ENCODE data around the gene CCZ1.
"Not testable (repeated sequence)": the region's sequence is repeated elsewhere in the genome, so short reads cannot be mapped to it uniquely, and the experiment has no call there.

Gene CCZ1

DNA sequence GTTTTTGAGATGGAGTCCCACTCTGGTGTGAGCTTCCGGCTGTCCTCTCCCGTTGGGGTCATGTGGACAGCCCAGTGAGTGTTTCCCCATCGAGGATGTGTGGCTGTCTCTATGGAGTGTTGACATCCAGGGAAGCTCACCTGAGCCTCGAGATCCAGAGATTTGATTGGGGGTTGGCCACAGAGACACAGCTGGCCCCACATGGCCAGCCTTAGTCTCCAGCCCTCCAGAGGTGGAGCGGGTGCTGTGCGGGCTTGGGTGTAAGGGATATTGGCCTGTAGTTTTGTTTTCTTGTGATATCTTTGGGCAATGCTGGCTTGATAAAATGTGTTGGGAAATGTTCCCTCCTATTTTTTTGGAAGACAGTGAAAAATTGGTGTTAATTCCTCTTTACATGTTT is 18.0 kb downstream of the CCZ1 start:
- not testable (repeated sequence) for DNase-seq

DNA sequence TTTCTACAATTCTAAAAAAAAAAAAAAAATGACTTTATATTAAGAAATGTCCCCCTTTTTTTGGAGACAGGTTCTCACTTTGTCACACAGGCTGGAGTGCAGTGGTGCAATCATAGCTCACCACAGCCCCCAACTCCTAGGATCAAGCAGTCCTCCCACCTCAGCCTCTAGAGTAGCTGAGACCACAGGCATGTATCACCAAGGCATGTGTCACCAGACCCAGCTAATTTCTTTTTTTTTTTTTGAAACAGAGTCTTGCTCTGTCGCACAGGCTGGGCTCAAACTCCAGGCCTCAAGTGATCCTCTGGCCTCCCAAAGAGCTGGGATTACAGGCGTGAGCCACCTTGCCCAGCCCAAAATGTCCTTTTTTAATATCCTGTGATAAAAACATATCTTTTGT is 25.6 kb downstream of the CCZ1 start:
- not testable (repeated sequence) for DNase-seq

DNA sequence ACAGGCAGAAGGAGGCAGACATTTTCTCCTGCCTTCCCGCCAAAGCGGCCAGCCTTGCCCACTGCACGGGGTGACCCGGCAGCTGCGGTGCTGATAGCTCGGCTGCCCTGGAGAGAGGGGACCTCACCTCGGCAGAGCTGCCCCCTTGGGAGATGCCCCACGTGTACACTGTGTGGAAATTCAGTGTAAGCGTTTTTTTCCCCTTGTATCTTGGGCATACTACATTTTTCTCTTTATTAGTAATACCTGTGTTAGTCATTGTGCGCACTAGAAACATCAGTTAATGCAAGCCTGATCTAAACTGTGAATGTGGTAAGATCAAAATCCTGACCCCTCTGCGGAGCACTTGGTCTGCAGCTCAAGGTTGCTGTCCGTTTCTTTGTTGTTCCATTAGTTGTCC is 26.1 kb downstream of the CCZ1 start:
- not testable (repeated sequence) for DNase-seq

DNA sequence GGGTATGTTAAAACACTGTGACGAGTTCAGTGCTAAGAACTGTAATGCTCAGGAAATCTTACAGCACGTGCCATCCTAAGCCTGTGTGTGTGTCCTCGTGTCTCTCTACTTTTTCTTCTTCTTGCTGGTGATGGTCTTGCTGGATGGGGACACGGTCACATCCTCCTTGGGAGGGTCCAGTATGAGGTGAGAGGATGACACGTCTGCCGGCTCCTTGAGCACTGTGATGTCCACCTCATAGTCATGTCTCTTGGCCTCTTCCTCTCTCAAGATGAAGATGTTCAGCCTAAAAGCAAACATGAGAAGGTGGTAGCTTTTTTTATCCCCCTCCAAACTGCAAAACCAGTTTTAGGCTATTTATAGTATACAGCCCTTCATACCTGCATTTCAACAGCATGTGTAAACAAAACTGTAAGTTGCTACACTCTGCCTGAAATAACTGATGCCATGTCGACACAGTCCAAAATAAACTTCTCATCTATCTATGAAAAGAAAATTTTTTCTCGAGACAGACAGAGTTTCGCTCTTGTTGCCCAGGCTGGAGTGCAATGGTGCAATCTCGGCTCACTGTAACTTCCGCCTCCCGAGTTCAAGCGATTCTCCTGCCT is 27.8 kb downstream of the CCZ1 start:
- not testable (repeated sequence) for DNase-seq

DNA sequence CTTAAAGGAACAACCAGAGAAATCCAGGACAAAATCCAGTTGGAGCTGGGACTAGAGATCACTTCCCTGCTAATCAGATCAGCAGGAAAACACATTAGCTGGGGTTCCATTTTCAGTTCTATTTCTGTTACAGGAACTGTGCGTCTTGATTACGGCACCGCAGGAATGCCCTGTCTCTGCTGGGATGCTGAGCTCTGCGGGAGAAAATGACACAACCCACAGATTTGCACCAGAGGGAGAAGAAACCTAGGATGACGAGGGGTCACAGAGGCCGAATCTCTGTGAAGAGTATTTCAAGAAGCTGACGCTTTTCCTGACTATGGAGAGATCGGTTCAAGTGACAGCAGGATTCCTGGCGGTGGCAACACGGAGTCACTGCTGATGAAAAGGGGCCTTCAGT is 31.8 kb downstream of the CCZ1 start:
- DNase-seq, result not testable (repeated sequence)

DNA sequence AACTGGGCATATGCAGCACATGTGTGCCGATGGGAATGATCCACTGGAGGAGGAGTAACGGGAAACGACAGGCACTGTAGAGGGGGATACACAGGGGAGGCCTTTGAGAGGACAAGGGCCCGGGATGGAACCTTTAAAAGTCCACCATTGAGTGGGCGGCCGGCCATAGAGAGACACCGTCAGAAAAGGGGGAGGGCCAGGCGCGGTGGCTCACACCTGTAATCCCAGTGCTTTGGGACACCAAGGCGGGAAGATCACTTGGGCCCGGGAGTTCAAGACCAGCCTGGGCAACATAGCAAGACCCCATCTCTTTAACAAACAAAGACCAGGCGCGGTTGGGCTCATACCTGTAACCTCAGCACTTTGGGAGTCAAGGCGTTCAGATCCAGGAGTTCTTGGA is 32.7 kb downstream of the CCZ1 start:
- DNase-seq, result not testable (repeated sequence)

DNA sequence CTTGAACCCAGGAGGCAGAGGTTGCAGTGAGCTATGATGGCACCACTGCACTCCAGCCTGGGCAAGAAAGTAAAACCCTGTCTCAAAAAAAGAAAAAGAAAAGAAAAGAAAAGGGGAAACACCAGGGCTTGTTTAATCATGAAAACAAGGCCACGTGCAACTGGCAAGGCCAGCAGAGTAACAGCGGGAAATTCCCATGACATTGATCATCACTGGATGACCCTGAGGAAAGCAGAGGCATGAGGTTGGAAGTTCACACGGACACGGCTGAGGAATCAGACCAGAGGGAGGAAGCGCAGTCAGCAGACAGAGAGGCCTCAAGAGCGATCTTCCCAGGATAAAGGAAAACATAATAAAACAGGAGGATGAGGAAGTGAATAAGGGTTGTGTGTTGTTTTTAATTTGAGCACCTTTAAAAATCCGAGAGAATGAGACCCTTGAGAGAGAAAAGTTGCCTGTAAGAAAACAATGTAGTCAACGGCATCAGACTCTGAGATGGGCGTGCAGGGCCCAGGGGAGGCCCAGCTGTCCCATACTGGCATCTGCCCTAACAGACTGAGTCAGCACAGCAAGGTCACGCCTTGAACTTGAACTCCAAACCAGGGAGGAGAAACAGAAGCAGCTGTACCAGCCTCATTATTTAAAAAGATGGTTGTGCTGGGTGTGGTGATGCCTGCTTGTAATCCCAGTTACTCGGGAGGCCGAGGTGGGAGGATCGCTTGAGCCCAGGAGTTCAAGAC is 33.5 kb downstream of the CCZ1 start:
- DNase-seq, result not testable (repeated sequence)

DNA sequence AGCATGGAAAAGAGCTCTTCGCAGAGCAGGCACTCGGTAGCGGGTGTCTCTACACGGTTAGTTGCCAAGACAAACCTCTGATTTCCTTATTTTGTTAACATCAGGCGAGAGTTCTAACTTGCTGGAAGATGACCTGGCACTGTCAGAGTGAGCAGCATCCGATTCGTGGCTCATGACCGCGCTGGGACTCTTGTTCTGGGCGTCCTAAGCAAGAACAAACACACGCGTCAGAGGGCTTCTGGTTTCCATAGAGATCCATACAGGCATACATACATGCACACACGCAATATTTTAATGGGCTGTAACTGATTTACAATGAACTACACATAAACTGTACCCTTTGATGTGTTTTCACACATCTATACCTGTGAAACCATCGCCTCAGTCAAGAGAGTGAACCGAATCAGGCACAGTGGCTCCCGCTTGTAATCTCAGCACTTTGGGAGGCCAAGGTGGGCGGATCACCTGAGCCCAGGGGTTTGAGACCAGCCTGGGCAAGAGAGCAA is 36.5 kb downstream of the CCZ1 start:
- not testable (repeated sequence) for DNase-seq

DNA sequence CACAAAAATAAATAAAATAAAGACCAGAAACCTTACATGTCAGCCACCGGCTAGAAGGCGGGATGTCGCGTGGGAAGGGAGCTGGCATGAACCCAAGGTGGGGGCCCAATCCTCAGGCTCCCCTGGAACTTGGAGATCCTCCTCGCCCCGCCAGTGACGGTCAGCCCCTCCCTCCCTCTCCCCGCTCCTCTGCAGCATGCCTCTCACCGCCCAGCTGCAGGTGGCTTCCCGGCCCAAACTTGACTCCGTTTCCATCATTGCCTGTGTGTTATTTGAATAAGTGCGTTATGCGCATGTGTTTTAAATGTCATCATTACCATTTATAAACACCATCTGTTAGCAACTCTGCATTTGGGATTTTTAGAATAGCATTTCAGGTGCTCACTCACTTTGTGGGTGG is 64.7 kb downstream of the CCZ1 start:
- not testable (repeated sequence) for DNase-seq

DNA sequence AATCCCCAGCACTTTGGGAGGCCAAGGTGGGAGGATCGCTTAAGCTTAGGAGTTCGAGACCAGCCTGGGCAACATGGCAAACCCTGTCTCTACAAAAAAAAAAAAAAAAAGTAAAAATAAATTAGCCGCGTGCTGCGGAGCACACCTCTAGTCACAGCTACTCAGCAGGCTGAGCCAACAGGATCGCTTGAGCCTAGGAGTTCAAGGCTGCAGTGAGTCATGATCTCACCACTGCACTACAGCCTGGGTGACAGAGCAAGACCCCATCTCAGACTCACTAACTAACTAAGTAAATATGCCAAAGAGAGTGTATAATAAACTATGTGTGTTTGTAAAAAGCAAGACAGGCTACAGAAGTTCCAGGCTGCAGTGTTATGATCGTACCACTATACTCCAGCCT is 65.3 kb downstream of the CCZ1 start:
- DNase-seq, result not testable (repeated sequence)

DNA sequence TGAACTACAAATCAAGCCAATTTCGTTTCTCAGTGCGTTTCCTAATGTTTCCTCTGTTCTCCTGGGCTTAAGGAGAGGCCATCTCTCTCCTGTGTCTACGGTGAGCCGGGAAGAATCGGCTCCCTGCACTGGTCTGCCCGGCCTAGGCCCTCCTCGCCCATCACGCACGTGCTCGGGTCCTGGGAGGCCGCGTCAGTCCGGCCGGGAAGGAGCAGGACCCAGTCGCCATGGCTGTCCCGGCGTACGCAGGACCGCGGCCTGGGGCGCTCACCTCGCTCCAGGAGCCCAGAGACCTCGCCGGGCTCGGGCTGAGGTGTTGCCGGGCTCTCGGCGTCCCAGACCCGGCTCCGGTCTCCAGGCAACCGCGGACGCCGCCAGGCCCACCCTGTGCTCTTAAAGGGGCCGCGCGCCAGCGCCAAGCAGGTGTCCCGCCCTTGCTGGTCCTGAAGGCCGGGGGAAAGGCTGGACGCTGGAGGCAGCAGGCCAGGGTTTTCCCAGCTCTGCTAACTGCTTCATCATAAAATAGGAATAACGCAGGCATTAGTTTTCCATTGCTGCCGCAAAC is 71.9 kb downstream of the CCZ1 start, which contains the start of gene RSPH10B:
Gene RSPH10B, minus strand, starts transcription at position 343 of the 565 bp plus-strand sequence. CDS start 3,573 bp downstream, outside the sequence.
- DNase-seq, result not testable (repeated sequence)

DNA sequence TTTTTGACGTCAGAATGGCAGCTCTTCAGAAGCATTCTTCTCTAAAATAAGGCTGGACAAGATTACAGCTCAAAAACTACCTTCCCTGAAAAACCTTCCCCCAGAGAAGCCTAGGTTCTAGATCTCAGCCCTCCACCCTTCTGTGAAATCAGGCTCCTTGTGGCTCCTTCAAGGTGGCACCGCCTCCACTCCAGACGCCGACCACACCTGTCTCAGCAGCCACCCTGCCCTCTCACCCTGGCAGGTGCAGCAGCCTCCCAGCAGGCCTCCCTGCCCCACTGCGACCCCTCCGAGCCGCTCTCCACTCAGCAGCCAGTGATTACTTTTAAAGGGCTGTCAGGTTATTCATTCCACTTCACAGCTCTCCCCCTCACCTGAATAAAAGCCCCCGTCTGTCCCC is 75.0 kb downstream of the CCZ1 start:
- not testable (repeated sequence) for DNase-seq
